ENCODE results near the gene COL25A1. TPM values are rescaled to one million over a fixed set of nuclear protein-coding genes. Genes with fewer than 3 reads are reported as not detected.
A peak's percentile ranks its signal among the peaks of the same experiment; 100 is the strongest.

COL25A1 gene
- polyA plus RNA-seq, 1 experiment: not detected

DNA sequence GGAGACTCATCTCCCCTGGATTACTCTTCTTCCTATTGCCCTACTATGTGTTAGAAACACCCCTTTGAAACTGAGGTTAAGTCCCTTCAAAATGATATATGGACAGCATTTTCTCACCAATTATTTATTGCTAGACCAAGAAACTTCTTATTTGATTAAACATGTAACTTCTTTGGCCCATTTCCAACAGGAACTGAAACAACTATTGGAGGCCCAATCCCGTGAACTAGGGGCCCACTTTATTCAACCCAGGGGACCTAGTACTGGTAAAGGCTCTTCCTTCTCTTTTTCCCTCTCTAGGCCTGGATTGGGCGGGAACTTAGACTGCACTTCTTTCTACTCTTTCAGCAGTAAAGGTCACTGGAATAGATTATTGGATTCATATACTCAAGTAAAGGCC, 16.7 kb upstream of the COL25A1 start:
- POLR2A ChIA-PET: no interaction called here

DNA sequence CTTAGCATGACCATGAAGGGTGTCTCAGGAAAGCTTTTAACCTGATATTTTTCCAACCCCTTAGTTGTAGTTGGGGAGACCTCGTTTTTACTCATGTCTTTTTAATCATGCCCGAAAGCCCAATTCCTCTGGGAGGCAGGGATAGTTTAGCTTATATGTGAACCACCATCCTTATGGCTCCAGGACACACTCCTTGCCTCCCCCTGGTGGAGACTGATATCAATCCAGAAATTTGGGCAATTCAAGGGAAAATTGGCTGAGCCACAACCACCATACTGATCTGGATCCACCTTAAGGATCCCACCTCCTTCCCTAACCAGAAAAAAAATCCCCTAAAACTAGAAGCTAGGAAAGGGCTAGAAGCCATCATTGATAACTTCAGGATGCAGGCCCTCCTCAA, 13.4 kb upstream of the COL25A1 start:
- no peak for DNase-seq (ENCODE audit: low read depth)
- no peaks in the 10 kb centered on the region for H3K27me3 ChIP-seq (ENCODE audit: control insufficient read depth, insufficient read depth, low read length)
- TF ChIP-seq, protein P1, sequence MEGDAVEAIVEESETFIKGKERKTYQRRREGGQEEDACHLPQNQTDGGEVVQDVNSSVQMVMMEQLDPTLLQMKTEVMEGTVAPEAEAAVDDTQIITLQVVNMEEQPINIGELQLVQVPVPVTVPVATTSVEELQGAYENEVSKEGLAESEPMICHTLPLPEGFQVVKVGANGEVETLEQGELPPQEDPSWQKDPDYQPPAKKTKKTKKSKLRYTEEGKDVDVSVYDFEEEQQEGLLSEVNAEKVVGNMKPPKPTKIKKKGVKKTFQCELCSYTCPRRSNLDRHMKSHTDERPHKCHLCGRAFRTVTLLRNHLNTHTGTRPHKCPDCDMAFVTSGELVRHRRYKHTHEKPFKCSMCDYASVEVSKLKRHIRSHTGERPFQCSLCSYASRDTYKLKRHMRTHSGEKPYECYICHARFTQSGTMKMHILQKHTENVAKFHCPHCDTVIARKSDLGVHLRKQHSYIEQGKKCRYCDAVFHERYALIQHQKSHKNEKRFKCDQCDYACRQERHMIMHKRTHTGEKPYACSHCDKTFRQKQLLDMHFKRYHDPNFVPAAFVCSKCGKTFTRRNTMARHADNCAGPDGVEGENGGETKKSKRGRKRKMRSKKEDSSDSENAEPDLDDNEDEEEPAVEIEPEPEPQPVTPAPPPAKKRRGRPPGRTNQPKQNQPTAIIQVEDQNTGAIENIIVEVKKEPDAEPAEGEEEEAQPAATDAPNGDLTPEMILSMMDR (IDR thresholded peaks at IDR 0.05; ENCODE audit: insufficient read depth, low read depth, low read length): peak; percentile 21; the same call in 1 of the 2 replicates
- no peaks in the 10 kb centered on the region for H3K36me3 ChIP-seq (ENCODE audit: control insufficient read depth, insufficient read depth, low read length)
- CTCF ChIA-PET: interaction anchor here (1.4 kb wide), 1 partner anchor 17 kb away, joined by 3 read pairs; no protein-coding TSS in a partner anchor
- POLR2A ChIA-PET: no interaction called here
- H3K4me3 ChIP-seq (ENCODE audit: low read depth, low read length): no peak overlapping the region

More for the DNA sequence above, 16.7 kb upstream of the COL25A1 start:
- TF ChIP-seq, protein P1 (IDR thresholded peaks at IDR 0.05; ENCODE audit: insufficient read depth, low read depth, low read length): no peak
- Histone ChIP-seq H3K27me3 (ENCODE audit: control insufficient read depth, insufficient read depth, low read length) (no peaks in the 10 kb centered on the region), H3K36me3 (ENCODE audit: control insufficient read depth, insufficient read depth, low read length) (no peaks in the 10 kb centered on the region), H3K4me3 (ENCODE audit: low read depth, low read length) (no peak overlapping the region)
- CTCF ChIA-PET: interaction anchor here (0.6 kb wide), 1 partner anchor 341 kb away, joined by 4 read pairs; no protein-coding TSS in a partner anchor
- DNase-seq (ENCODE audit: low read depth): no peak

DNA sequence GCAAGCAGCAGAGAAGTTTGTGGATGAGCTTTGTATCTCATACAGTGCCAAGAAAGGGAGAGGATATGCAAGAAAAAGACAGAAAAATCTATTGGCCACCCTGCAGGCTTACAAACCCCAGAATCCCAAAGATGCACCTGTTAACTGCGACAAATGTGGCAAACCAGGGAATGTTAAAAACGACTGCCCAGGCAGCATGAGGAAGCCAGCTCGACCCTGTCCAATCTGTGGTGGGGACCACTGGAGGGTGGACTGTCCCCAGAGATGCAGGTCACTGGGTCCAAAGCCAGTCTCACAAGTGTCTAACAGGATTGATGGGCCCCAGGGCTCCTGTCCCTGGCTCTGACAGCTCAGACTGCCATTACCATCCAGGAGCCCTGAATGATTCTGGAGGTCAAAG, 12.9 kb upstream of the COL25A1 start:
- no peak overlapping the region for H3K4me3 ChIP-seq (ENCODE audit: low read depth, low read length)
- no peak for DNase-seq (ENCODE audit: low read depth)
- TF ChIP-seq, protein P1 (IDR thresholded peaks at IDR 0.05; ENCODE audit: insufficient read depth, low read depth, low read length): no peak
- no peaks in the 10 kb centered on the region for H3K36me3 ChIP-seq (ENCODE audit: control insufficient read depth, insufficient read depth, low read length)
- H3K27me3 ChIP-seq (ENCODE audit: control insufficient read depth, insufficient read depth, low read length): no peaks in the 10 kb centered on the region
- CTCF ChIA-PET: interaction anchor here (1.4 kb wide), 1 partner anchor 17 kb away, joined by 3 read pairs; no protein-coding TSS in a partner anchor
- POLR2A ChIA-PET: no interaction called here

DNA sequence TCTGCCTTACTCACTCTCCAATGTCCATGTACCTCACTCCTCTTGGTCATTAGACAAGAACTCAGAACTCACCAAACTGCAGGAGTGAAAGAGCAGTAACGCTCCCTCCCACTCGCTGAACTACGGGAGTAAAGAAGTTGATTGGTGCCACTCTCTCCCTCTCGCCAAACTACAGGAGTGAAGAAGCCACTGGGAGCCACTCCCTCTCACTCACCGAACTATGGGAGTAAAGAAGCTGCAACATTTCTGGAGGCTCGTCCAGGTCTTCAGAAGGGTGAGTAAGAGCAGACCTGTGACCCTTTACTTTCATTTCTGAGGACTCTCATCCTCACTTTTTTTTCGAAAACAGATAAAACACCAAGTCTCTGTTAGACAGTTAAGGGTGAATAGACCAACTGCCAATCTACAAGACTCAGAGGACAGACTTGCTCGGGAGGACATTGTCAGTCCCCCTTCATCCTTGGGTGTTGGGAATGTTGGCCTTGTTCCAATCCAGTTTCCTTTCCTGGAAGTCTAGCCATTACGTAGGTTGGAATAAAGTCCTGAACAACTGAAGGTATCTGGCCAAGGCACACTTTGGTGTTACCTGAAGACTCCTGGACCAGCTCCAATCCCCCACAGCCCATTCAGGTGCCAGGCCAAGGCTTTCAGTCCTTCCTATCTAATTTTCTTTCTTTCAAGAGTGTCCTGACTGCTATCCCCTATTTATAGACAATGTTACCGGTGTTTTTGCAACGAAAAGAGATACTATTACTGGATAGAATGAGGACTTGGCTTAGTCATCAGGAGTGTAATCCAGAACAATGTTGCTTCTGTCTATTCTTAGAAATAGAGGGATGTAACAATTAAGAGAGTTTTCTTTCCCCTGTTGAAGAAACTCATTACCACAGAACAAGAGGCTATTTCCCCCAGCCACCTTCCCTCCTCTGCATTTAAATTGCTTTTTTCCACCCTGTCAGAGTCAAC, 11.0 kb upstream of the COL25A1 start:
- POLR2A ChIA-PET: no interaction called here
- H3K4me3 ChIP-seq (ENCODE audit: low read depth, low read length): no peak overlapping the region
- DNase-seq (ENCODE audit: low read depth): no peak
- no peaks in the 10 kb centered on the region for H3K27me3 ChIP-seq (ENCODE audit: control insufficient read depth, insufficient read depth, low read length)
- CTCF ChIA-PET: interaction anchor here (1.0 kb wide), 1 partner anchor 479 kb away, joined by 6 read pairs; no protein-coding TSS in a partner anchor
- TF ChIP-seq, protein P1 (IDR thresholded peaks at IDR 0.05; ENCODE audit: insufficient read depth, low read depth, low read length): no peak
- no peaks in the 10 kb centered on the region for H3K36me3 ChIP-seq (ENCODE audit: control insufficient read depth, insufficient read depth, low read length)

DNA sequence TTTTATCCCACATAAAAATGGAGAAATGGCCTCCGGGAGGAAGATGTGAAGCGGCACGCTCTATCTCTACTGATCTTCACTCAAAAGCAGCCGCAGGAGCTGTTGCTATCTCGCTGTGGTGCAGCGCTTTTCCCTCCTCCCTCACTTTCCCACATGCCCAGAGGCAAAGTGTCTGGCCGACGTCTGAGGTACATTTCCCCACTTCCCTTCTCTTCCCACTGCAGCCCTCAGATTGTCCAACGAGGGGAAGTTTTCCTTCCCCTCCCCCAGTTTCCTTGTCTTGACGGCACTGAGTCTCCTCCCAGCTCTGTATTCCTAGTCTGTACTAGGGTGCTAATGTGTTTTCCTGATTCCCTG, 660 bp upstream of the COL25A1 start:
- TF ChIP-seq, protein P1 (IDR thresholded peaks at IDR 0.05; ENCODE audit: insufficient read depth, low read depth, low read length): no peak
- CTCF ChIA-PET: no interaction called here
- POLR2A ChIA-PET: no interaction called here

More for the DNA sequence above, 660 bp upstream of the COL25A1 start:
- peaks cover 26% of the 10 kb centered on the region for H3K27me3 ChIP-seq (ENCODE audit: control insufficient read depth, insufficient read depth, low read length)
- no peaks in the 10 kb centered on the region for H3K36me3 ChIP-seq (ENCODE audit: control insufficient read depth, insufficient read depth, low read length)
- H3K4me3 ChIP-seq (ENCODE audit: low read depth, low read length): peak overlapping the region; percentile 36
- no peak for DNase-seq (ENCODE audit: low read depth)

Measured in BJ (cell line).